ENCODE measurements around the gene HSPA12A.

The HSPA12A gene

DNA sequence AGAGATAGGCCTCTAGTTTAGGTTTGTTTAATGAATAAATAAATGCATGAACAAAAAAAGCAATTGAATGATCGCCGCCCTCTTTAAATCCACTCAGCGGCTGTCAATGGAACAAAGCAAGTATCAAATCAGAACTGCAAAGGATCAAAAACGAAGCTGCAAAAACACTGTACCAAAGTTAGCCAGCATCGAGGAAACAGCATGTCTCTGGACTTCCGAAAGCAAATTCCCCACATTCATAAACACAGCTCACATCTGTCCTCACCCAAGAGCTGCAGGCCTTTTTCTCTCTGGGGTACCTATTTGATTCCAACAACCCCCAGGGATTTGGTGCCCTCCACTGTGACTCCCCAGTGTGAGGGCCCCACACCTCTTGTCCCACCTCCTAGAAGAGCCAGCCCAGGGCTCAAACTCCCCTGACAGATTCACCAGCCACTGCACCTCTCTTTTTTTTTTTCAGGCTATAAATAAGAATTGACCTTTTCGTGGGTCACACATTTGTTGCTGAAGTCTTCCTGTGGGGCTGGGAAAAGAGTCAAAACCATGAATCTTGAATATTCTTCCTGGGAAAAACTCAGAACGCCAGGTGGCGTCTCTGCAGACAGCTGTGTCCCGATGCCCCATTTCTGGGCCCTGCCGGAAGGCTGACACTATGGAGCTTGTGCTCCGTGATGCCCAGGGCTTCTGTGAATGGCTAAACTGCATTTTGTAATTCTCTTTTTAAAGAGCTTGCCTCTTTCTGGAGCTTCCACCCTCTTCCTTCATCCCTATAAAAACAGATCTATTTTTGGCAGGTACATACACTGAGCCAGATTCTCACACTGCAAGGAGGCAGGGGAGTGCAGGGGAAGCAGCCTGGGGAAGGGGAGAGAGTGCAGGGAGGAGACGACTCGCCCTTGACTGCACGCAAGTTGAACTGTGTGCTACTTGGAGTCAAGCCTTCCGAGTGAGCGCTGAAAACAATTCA, 51.7 kb downstream of the HSPA12A start:
- no peak for DNase-seq (ENCODE audit: low read depth)

DNA sequence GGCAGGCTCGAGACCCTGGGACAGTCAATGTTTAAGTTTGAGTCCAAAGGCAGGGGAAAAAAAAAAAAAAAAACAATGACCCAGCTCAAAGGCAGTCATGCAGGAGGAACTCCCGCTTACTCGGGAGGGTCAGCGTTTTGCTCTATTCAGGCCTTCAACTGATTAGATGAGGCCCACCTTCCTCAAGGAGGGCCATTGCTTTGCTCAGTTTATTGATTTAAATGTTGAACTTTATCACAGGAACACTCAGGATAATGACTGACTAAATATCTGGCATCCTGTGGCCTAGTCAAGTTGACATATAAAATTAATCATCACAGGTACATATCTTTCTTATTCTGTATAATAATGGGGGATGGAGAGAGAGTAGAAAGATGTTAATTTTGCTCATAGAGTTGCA, 52.6 kb downstream of the HSPA12A start:
- no peak for DNase-seq (ENCODE audit: low read depth)

DNA sequence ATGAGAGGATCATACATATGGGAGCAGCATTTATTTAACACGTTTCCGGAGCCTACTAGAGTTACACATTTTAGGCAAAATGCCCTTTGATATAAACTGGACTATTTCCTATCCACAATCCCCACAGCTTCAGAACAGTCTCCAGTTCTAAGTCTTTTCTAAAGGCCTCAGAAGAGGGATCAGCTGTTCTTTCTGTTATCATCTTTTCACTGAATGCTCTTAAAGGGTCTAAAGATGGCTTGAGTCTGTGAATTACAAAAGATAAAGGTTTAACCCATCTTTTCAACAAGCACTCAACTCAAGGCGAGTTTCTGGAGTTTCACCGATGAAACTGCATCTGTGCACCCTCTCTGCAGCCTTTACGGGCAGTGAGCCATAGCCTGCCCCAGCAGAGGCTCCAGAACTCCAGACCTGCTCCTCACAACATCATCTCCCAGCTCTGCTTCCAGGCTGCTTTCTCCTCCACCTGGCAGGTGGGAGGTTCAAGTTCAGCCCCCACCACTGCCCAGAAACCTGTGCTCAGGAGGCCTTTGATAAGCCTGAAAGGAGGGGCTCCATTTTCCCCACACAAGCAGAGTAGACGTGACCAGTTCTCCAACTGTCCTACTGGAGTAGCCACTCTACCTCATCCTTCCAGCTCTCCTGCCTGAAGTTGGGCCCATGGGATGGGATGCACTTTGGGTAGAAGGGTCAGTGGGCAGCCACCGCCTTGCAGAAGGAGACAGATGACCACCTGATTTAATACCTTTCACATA, 53.4 kb downstream of the HSPA12A start:
- no peak for DNase-seq (ENCODE audit: low read depth)

DNA sequence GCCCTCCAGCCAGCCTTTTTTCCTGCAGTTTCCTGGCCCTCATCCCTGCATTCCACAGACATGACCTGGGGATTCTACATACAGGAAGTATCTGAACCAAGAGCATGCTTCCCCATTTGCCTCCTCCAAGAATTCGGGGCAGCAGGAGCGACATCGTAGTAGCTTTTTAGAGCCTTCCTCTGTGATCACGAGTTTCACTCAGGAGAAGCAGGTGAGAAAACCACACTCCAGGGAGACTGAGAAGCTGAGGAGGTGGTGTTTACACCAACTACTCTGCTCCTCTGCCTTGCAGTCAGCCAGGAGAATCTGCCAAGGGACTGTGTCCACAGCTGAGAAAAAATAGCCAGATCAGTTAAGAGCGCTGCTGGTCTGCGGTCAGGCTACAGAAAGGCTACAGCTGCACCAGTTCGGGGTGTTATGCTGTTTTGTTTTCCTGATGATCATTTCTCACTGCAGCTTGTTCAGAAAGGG, 54.1 kb downstream of the HSPA12A start:
- no peak for DNase-seq (ENCODE audit: low read depth)

DNA sequence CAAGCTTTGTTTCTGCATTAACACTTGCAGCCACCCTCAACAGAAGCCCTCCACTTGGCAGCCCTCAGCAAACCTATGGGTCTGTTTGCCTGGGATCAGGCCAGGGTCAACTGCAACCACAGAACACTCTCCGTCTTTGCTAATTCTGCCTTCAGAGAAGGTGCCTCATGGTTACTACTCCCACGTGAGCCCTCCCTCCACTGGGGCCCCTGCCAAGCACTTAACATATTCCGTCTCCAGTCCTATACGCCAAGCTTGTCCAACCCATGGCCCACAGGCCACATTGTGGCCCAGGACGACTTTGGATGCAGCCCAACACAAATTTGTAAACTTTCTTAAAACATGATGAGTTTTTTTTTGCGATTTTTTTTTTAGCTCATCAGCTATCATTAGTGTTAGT, 54.7 kb downstream of the HSPA12A start:
- DNase-seq (ENCODE audit: low read depth): no peak

DNA sequence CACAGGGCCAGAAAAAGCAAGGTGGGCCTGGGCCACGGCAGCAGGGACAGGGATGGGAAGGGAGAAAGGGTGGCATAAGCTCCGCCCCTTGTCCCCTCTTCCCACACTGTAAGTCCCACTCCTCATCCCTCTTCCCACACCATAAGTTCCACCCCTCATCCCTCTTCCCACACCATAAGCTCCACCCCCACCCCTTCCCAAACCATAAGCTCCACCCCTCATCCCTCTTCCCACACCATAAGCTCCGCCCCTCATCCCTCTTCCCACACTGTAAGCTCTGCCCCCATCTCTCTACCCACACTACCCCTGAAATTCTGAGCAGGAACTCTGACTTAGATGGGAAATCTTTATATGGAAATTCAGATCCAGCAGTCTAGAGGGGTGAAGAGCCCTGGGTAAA, 55.7 kb downstream of the HSPA12A start:
- no peak for DNase-seq (ENCODE audit: low read depth)

DNA sequence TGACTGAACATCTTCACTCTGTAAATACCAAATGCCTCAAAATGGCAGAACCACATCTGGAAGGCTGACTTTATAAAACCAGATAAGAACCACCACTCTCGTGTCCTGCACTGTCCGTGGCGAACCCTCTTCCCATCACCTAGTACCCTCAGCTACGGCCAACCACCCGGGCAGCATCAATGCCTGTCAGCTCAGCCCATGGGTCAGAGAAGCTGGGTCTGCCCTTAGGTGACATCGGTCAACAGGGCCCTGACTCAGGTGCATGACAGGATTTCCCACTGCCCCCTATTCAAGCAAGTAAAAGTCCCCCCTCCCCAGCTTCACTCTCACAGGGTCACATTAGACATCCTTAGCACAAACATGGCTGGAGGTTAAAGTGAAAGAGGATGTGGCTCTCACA, 56.6 kb downstream of the HSPA12A start:
- no peak for DNase-seq (ENCODE audit: low read depth)

DNA sequence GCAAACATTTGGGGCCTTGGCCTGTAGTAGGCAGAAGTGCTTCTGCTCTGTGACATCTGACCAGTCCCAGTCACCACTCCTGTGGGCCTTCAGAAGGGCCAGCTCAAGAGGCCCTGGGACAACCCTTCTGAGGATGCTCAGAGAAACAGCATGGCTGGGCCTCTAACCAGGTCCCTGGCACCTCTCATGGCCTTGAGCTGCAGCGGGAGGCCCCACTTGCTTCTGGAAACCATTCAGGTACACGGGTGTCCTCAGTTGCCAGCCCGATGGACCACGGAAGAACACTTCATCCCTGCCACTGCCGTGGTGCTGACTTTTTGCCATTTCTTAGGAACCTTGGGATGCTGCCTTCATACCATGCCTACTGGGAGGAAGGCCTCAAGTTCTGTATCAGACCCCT, 57.6 kb downstream of the HSPA12A start:
- DNase-seq (ENCODE audit: low read depth): no peak

DNA sequence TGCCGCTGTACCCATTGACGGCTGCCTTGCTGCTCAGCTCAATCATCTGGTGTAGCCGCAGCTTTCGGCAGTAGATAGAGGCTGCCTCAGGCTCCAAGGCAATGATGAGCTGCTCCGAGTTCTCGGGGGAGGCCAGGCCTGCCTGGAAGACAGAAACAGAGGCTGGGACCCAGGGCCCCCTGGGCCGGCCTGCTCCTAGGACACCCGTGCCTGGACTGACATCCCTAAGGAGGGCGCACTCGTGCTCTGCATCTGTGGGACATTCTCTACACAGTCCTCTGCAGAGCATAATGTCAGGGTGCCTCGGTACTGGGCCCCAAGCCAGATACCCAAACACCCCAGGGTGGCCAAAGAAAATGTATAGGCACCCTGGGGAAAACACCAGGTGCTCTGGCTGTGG, 58.5 kb downstream of the HSPA12A start:
- no peak for DNase-seq (ENCODE audit: low read depth)

DNA sequence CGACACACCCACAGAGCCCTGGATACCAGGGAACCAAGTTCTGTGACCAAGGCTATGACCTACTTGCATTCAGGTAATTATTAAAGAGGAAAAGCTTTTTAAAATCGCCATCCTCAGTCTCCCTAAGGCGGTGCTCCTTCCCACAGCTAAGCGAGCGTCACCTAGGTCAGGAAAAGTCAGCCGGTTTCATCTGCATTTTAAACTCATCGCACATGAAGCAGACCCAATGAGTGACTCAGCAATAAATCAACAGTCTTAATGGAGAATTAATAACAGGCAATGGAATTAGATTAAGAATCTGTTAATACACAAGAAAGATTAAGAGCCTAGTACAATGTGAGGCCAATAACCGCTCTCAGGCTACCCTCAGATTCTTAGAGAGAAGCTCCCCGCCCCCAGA, 59.2 kb downstream of the HSPA12A start:
- no peak for DNase-seq (ENCODE audit: low read depth)

DNA sequence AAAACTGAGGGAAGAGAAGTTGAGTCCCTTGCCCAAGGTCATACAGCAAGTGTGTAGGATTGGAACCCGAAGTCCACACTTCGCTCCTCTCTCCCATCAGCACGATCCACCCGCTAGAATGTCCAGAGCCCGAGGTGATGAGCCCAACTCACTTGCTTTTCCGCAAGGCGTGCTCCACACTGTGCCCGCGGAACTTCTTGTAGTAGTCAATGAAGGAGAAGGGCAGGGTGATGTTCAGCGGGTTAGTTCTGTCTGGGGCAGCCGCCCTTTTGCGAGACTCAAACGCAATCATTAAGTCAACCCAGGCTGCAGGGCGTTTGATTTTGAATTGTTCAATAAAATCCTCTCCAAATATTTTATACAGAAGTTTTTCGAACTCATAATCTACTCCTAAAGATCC, 63.0 kb downstream of the HSPA12A start:
- no peak for DNase-seq (ENCODE audit: low read depth)

DNA sequence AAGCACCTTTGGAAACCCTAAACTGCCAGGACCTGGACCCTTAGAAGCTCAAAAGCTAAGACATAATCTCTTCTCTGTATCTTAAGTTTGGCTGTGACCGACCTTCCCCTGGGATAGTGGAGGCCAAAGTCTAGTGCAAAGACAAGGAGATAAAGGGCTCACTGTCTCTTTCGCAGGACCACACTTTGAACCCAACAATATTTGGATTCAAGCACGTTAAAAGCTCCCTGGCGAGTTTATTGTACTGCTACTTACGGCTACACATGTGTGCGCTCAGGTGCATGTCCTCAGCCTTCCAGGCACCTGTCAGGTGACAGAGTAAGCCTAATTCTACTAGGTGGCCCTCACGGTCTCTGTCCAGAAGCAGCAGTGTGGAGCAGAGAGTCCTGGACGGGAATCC, 65.7 kb downstream of the HSPA12A start:
- no peak for DNase-seq (ENCODE audit: low read depth)

DNA sequence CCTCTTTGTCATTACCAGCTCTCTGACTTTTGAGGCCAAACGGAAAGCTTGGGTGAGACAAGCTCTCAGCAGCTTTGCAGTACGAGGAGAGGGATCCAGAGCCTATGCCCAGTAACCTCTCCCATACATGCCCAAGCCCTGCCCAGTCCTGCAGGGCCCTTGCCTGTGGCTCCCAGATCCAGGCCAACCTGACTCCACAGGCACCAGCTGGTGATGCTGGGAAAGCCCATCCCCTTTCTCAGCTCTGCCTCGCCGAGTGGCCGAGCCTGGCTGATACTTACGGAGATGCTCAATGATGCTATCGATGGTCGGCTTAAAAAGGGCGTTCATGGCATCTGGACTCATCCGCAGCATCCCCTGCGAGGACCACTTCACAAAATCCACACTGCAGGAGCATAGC, 66.2 kb downstream of the HSPA12A start:
- DNase-seq (ENCODE audit: low read depth): no peak

DNA sequence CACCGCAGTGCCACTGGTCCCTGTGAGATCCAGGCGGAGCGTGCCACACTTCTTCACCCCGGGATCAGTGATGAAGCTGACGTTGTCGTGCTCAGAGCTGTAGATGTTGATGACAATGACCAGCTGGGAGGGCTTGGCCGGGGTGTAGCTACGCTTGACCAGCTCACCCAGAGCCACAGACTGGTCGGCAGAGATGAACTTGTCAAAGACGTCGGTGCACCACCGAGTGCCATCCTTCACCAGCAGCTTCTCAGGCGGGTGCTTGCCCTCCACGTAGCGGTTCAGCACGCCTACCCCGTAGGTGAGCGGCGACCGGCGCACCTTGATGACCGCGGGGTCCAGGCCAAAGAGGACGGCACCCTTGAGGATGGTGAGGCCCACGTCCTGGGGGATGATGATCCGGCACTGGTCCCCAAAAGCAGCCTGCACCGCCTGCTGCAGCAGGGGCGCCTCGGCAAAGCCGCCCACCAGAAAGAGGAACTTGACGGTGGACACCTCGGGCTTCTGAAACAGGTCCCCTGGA, 67.4 kb downstream of the HSPA12A start:
- DNase-seq (ENCODE audit: low read depth): no peak

DNA sequence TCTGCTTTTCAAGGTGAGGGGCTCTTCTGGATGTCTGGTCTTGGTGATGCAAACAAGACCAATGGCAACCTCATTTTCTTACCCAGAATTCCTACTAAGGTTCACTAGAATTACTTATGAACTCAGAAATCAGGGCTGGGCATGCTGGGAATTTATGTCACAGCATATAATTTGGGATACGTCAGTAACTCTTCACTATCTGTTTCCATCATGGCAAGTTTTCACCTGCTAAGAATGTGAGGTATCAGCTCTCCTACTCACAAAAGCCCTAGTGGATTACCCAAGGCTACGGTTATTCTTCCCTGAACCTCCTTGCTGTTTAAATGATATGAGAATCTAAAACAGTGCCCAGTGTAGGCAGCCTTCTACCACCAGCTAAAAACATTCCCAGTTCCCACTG, 68.5 kb downstream of the HSPA12A start:
- no peak for DNase-seq (ENCODE audit: low read depth)

DNA sequence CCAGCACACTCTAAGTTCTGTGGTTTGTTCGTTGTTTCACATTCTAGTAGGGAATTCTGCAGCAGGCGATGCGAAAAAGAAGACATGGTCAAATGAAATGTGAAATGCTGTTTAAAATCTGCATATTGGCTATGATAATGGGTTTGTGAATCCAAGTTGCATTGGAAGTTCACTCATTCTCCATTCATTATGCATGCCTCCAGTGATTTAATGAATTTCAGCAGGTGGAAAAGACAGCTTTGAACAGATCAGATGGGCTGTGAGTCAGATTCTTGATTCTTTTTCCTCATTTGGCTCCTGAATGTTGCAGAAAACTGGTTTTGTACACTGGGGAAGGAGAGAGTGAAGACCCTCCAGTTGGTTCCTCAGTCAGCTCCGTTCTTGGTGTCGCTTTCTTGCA, 69.5 kb downstream of the HSPA12A start:
- no peak for DNase-seq (ENCODE audit: low read depth)

DNA sequence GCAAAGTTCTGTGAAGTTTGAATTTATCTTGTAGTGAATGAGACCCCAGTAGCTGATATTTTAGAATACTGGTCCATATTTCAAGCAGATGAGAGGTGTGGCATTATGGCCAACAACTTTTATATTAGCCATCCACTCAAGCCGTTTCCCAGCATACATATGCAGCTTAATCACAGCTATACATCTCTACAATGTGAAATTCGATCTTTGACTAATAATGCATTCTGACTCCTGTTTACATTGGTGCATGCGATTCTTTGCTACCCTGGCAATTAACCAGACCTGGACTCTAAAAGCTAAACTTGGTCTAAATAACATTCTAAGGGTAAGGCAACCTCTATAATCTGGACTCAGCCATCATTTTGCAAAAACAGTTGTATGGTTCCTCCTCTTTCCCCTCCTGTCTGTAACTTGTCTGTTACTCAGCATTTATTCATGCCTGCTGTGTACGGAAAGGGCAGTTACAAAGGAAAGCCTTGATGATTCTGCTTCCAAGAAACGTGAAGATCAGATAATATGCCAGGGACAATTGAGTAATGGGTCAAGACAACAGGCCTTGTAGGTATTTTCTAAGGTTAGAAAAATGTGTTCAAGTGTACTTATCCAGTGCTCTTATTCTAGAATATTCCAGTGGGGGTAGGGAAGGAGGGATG, 71.0 kb downstream of the HSPA12A start:
- DNase-seq (ENCODE audit: low read depth): no peak

DNA sequence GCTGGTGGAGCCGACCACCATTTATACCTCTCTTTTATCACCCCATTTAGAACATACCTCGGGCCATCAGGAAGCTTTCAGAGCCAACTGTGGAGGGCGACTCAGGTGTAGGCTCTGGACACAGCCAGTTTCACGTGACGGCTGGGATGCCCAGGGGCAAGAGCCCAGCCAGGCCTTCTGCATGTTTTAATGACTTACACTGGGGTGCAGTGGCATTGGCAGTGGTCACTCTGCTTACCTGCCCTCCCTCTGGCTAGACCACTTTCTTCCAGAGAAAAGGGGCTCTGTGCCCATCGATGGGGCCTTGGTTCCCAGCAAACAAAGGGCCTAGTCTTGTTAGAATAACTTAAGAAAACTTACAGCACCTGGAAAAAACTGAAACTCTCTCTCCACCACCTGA, 71.7 kb downstream of the HSPA12A start:
- DNase-seq (ENCODE audit: low read depth): no peak

DNA sequence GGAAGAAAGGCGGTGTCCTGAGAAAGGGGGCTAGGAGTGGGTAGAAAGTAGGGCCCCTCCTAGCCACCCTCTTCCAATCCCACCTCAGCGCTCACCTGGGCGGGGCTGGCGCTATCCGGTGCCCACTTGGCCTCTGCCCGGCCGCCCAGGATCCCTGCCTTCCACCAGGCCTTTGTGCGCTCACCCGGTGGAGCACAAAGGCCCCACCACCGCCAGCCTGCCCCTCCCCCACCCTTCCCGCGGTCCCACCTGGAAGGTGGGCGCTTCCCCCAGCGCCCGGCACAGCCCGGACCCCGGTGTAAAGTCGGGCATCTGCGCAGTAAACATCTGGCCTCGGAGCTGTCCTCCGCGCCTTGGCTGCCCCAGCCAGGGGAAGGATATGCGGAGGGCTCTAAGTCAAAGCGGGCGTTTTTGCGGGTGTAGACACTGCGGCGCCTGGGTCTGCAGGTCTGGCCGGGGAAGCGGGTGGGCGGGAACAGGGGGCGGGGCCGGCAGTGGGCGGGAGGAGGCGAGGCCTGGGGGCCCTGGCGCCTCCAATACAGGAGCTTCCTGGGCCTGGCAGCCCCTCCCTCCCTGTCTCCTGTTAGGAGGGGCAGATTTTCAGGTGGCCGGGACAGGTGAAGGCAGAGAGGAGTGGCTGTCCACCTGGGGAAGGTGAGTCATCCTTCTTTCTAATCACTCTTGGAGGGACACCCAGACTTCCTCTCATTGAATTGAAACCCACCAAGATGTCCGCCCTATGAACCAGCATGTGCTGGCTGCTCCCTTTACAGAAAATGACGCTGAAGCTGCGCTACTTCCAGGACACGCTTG, 72.3 kb downstream of the HSPA12A start:
- no peak for DNase-seq (ENCODE audit: low read depth)

DNA sequence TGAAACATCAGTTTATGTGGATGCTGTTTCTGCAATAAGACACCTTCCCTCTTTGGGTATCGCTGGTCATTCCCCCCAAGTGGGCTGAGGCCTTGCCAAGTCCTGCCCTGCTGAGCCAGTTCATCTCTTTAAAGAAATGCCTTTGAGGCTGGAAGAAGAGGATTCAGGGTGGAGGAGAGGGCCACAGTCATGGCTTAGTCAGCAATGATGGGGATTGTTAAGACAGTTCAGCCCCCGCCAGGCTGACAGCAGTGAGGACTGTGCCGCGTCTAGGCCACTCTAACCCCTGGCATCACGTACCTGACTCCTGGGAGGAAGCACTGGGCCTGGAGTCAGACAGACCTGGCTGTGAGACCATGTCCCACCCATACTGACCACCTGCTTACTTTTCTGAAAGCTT, 73.3 kb downstream of the HSPA12A start:
- DNase-seq (ENCODE audit: low read depth): no peak

DNA sequence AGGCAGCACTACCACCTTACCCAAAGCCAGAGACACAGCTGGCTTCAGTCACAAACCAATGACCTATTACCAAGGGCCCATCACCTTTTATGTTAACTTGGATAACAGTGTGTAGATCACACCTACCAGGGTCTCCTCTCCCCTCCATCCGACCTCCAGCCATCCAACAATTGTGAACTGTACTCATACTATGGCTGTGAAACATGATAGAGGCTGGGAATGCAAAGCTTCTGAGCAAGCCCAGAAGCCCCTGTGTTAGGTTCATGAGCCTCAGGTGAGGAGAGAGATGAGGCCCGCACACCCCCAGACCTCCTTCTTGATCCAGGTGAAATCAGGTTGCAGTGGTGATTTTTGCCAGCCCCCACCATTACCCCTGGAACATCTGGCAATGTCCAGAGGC, 73.9 kb downstream of the HSPA12A start:
- no peak for DNase-seq (ENCODE audit: low read depth)

DNA sequence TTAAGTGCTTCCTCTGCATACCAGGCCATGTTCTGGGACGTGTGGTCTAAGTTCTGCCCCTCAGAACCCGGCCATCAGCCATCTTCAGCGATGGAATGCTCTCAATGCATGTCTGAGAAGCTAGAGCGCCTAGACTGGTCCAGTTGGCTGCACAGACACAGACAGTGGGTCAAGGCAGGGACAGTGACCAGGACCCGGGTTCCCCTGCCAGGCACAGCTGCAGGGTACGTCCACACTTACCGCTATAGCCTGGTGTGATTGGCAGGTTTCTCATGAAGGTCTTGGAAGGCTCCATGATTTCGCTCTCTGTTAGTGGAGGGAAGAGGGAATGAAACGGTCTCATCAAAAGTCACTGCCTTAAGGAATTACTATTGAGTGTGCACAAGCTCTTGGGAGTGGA, 74.3 kb downstream of the HSPA12A start:
- DNase-seq (ENCODE audit: low read depth): no peak
